GM18505 (cell line): ENCODE results near the gene RASSF5.

Experiments
- ATAC-seq: cut with Tn5 transposase; IDR thresholded peaks from one replicate; pipeline ENCODE4 v1.9.1; 2021; ENCODE audit not compliant: unreplicated experiment
- POLR2A ChIP-seq: IDR thresholded peaks from 4 replicates; pipeline ENCODE4 v1.6.1; 2011; ENCODE audit warnings: borderline replicate concordance; ENCODE audit not compliant: insufficient read depth, insufficient read length; ENCODE audit errors: extremely low read depth

Gene RASSF5

DNA sequence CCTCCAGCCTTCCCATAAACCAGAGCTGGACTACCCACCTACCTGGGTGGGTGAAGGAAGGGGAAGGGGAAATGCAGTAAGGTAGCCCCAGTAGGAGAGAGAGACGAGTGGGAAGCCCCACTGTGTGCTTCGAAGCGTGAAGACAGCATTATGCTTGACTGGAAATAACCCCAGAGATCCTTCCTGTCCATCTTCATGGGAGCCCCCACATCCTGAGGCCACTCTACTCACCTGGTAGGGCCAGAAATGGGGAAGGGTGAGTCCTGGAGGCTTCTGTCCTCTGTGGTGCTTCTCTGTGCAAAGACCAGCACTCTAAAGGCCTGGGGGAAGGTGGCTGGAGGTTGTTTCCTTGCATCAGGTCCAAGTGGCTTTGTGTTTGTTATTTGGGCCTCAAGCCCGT, 10.0 kb upstream of the RASSF5 start:
- ATAC-seq = no peak
- TF ChIP-seq POLR2A = no peak

DNA sequence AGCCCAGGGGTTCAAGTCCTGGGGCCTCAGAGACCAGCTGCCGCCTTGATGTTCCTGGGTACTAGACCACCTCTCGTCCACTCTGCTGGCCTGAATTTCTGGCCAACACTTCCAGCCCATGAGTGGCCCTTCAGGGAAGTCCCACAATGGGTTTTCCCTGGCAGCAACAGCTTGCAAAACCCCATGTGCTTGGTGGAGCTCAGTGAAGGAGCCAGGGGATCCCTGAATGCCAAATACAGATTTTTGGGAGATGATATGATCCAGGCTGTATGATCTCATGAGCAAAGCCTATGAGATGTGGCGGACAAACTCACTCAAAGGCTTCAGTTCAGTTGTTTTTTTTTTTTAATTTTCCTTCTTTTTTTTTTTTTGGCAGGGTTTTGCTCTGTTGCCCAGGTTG, 9.6 kb upstream of the RASSF5 start:
- ATAC-seq = no peak
- no peak for TF ChIP-seq POLR2A

DNA sequence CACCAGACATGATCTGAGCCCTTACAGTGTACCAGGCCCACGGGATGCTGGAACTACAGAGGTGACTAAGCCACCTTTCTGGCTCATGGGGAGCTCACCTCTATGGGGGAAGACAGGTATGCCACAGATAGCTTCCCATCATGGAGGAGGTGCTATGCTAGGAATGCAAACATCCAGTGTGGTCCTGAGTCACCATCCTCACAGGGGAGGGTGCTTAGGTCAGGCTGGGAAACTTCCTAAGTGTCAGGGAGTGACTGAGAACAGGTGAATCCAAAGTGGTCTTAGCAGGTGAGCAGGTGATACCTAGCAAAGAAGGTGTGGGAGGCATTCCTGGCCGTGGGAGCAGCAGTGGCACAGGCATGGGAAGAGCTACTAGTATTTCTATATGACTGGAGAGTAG, 8.6 kb upstream of the RASSF5 start:
- no peak for TF ChIP-seq POLR2A
- ATAC-seq = no peak

DNA sequence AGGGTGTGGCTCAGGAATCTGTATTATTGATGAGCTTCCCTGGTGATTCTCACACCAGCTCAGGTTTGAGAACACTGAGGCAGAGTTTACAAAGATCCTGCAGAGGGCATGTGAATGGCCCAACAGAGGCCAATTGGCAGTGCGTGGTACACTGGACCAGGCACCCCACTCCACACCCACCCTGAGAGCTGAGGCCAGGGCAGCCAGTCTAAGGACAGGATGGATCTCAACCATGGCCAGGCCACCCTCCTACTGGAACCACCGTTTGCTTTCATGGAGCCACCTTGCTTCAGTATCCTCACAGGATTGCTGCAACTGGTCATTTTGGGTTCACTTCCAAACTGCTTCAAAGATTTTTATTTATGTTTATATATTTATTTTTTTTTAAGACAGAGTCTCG, 7.3 kb upstream of the RASSF5 start:
- TF ChIP-seq POLR2A = no peak
- ATAC-seq = no peak

DNA sequence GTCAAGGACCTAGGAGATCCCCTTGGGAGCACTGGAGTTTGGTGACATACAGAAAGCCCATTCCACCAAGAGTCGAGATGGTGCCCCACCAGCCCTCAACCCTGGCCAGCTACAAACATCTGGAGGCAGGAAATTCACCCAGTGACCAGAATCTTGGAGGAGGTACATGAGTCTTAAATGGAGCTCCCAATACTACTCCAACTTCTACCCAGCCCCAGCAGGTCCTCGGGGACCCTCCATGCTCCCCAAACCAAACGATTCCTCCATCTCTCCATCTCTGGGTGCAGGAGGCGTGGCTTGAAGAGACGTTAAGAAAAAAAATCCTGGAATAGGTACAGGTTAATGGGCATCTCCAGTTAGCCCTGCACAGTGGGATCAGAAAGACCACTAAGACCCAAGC, 5.5 kb upstream of the RASSF5 start:
- TF ChIP-seq POLR2A = no peak
- no peak for ATAC-seq

DNA sequence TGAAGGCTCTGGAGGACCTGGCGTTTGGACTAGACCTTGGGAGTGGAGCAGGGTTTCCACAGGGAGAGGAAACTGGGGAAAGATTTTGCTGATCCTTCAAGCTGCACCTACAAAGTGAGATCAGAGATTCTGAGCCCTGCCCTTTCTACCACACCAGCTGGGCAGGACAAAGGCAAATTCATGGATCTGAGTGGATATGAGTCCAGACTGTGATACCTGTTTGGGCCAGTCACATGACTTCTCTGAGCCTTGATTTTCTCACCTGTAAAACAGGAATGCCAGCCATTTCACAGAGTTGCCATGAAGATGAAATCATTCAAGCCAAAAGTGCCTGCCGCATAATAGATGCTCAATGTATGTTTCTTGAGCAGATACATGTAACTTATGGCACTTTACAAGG, 4.9 kb upstream of the RASSF5 start:
- ATAC-seq = no peak
- TF ChIP-seq POLR2A = no peak

DNA sequence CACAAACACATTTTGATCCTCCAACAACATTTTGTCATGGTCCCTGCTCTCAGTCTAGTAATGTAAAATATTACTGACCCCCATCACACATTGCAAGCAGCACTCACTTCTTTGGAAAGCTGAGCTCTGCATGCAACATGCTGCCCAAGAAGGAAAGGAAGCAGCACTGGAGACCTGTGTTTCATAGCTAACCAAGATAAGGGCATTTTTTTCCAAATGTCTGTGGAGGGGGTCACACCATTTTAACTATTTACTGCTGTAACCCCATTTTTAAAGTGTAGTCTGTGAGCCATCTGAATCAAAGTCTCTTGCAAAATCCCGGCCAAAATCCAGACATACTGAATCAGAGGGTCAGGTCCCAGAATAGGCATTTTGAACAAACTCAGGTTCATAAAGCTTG, 4.5 kb upstream of the RASSF5 start:
- no peak for ATAC-seq
- no peak for TF ChIP-seq POLR2A

DNA sequence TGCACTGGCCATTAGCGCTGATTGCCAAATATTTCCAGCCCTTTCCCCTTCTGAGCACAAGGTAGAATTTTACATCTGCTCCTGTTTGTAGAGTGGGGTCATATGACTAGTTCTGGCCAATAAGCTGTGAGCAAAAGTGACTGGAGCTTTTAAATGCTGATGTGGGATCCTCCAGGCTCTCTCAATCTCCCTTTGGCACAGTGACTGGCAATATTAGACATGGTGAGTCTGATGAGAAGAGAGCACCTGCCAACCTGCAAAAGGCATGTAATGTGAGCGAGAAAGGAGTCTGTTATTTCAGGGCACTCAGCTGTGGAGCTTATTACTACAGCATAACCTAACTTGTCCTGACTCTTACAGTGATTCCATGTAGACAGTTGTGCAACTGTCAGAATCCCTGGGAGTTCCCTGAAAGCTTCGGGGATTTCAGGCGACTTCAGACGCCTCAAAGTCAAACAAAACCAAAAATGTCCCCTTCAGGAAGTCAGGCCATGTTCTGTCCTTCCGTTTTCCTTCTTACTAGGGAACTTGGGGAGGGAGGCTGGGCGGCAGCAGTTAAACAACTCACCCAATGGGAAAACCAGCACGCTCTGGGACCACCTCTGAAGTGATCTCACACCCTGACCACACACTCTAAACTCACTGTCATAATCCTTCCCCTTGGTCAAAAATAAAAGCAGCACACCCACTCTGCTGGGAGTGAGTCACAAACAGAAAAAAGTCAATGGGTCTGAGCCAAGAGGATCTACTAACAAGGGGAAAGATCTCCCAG, 3.6 kb upstream of the RASSF5 start:
- no peak for ATAC-seq
- peak; percentile 17 for TF ChIP-seq POLR2A

DNA sequence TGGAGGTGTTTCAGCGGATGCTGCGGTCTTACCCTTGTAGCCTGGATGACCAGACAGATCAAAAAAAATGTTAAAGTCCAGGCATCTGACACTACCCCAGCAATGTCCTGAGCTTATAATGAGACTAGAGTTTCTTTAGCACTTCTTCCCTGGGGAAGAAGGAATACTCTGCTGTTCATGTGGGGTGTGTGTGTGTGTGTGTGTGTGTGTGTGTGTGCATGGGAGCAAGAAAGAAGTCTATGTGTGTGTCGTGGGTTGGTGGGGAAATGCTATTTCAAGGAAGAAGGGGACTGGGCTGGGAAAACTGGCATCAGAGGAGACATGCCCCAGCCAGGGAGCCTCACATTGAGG, 3.0 kb upstream of the RASSF5 start:
- TF ChIP-seq POLR2A = no peak
- ATAC-seq = no peak

DNA sequence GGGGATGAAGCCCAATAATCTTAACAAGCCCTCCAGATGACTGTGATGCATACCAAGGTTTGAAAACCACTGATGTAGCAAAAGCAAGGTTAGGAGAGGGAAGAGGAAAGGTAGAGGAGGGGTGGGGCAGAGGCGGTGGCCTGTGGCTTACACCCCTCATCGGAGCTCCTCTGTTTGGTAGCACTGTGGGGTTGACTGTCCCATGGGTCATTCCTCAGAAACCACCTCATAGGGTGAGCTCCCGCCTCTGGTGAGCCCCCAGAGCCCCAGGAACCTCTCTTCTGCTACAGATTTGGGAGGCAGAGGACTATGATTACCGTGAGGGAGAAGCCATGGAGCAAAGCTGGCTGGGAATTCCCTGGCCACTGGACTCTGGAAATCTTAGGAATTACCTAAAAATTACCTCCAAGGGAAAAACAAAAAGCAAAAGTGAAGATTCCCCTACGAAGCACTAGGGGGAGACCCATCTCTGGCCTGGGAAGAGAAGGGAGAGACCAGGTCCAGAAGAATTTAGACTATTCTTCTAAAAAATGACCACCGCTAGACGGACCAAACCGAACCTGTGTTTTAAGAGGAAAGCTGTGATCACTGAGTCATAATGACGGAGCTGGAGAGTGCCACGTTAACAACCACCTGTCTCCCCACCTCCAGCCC, 1.5 kb upstream of the RASSF5 start:
- ATAC-seq = no peak
- no peak for TF ChIP-seq POLR2A

DNA sequence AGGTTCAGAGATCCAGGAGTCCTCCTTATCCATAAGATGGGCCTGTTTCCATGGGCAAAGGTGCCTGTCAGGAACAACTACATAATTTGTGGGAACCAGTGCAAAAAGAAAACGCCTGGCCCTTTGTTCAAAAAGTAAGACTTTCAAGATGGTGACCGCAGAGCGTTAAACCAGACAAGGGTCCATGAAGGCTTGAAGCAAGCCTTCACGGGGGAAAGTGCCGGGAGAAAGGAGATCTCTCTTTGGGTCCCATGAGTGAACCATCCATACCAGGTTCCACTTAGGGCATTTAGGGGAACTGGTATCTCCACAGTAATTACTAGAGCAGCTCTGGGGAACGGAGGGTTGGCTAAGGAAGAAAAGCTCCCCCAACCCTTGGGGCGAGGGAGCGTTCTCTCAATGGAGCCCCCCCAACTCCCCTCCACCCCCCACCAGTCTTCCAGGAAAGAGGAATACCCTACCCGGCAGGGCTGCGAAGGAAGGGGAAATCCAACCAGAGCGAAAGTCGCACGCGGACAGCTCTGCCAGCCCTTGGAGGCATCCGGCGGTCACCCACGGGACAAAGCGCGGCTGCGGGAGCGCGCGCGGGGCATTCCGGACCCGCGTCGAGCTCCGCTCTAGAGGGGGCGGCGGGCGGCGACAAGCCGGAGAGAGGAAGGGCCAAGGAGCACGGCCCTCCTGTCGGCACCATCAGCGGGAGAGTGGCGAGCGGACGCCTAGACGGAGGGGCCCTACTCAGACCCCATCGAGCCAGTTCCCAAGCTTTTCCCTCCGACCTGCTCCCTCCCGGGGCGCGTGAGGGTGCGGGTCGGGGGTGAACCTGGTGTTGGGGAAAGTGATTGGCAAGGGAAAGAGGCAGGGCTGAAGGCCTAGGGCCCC, 687 bp upstream of the RASSF5 start:
- TF ChIP-seq POLR2A = no peak
- ATAC-seq = peak; percentile 7

DNA sequence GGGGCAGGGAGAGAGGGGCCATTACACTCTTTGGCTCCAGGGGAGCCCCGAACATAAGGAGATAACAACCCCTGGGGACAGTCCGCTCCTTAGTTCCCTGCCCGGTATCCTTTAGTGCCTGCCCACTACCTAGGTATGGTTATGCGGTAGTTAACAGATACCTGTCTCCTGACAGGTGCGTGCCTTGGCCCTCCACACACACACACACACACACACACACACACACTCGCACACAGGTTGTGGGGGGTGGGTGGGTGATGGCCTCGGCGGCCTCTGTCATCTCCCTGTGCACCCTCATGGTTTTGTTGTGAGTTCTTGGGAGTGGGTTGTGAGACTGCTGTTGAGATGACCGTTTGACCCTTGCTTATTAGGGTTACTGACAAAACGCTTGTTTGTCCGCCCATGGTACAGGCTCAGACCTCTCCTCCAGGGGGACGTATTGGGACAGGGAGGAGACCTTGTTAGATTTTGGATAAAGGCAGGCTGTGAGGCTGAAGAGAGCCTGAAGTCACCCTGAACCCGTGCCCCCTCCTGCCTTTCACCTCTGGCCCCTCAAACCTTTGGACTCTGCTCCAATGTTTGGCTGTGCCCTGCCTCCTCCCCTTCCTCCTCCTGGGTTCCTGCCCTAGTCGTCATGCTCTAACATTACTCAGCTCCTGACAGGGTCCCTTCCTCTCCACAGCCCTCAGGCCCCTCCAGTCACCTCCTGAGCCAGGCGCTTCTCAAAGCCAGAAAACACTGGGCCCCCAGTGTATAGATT, 979 bp downstream of the RASSF5 start:
- no peak for ATAC-seq
- no peak for TF ChIP-seq POLR2A

DNA sequence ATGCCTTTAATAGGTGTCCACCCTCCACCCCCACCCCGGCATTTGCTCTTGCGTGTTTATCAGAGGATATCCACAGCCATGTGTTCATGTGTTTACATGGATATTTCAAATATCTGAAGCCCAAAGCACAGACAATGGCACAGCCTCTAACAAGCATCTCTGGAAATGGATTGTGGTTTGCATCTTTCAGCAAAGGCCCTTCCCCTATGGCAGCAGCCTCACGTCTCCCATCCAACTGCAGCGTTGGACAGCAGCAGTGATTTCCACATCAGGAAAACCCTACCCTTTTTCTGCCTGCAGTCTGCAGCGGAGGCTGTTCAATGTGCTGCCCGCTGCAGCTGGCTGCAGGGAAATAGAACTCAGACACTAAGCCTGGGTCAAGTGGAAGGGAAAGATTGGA, 1.6 kb downstream of the RASSF5 start:
- ATAC-seq = no peak
- no peak for TF ChIP-seq POLR2A

DNA sequence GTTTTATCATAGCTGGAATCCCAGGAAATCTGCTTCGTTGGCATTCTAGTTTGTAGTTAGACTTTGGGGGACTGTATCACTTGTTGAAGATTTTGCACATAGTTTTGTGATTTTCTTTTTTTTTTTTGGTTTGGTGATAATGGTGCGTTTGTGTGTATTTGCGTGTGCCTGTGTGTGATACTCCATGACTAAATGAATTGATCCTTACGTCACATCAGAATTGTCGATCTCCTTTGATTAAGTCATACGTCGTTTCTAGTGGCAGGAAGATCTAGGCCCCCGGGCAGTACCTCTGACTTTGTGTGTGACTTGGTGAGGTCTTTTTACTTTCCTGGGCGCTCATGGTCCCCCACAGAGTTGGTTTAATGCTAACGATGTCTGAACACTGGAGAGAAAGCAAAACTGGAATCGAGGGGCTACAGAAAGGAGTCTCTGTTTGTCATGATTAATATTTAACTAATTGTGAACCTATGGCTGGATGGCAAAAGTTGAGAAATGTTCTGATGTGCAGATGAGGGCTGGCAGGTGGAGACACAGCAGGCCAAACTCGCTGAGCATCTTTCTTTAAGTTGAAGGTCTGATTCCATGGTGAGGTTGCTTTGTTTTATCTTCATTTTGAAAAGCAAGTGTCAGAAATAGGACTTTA, 2.4 kb downstream of the RASSF5 start:
- no peak for TF ChIP-seq POLR2A
- no peak for ATAC-seq

DNA sequence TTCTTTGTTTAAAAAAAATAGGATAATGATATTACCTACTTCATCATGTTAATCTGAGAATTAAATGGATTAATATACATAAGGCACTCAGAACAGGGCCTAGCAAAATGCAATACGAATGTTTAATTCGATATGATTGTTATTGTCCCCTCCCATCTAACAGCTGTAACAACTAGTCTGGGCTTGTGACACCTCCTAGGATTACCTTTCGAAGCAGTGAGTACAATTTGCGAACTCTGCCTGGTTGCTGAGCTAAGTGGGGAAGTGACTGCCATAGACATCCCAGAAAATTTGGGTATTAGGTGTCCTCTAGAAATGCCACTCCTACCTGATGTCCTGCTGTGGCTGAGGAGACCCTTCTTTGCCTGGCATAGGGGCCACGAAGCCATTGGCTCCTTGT, 3.0 kb downstream of the RASSF5 start:
- TF ChIP-seq POLR2A = no peak
- no peak for ATAC-seq
